OCI-LY7 (cell line): ENCODE measurements around the gene COL4A2. TPM values are rescaled to one million over a fixed set of nuclear protein-coding genes. Genes with fewer than 3 reads are reported as not detected.

Experiments
- BruUV-seq: library from RNA; stranded (reverse); fragments of 400-500 nt; replicated peaks from 2 replicates; lab custom pipeline; 2021; lab: Mats Ljungman, UMichigan
- CTCF ChIA-PET: fragments of 300-600 bp; sonication (Branson Sonifier 250); formaldehyde crosslinking; loops from one replicate; lab custom pipeline; 2022; ENCODE audit warnings: antibody characterized with exemption; ENCODE audit not compliant: unreplicated experiment; lab: Charles Lee
- POLR2A ChIA-PET: fragments of 300-600 bp; sonication (Branson Sonifier 250); formaldehyde crosslinking; loops from one replicate; lab custom pipeline; 2022; ENCODE audit warnings: antibody characterized with exemption; lab: Charles Lee
- DNase-seq: peaks from one replicate; pipeline ENCODE4 v3.0.0-alpha.2; 2015; ENCODE audit warnings: low spot score
- H2AFZ ChIP-seq: fragments of 200-600 bp; sonication (generic), shearing (Covaris generic); 2 replicates; pipeline ENCODE4 v1.6.1; 2014; ENCODE audit warnings: mild to moderate bottlenecking, antibody characterized with exemption, low read length, moderate library complexity
- H3K27ac ChIP-seq: fragments of 200-600 bp; sonication (generic); 2 replicates; pipeline ENCODE4 v1.5.1; 2014; ENCODE audit warnings: mixed run types, low read depth, mild to moderate bottlenecking, moderate library complexity, low read length, inconsistent platforms; ENCODE audit not compliant: poor library complexity, severe bottlenecking
- H3K36me3 ChIP-seq: fragments of 200-600 bp; sonication (generic); 2 replicates; pipeline ENCODE4 v1.6.1; 2014; ENCODE audit warnings: mild to moderate bottlenecking, antibody characterized with exemption, low read length, moderate library complexity, mixed read lengths; ENCODE audit not compliant: insufficient read depth
- H3K4me1 ChIP-seq: fragments of 200-600 bp; sonication (generic); 2 replicates; pipeline ENCODE4 v1.5.1; 2014; ENCODE audit warnings: mild to moderate bottlenecking, low read length; ENCODE audit not compliant: insufficient read depth, poor library complexity, severe bottlenecking
- H3K4me2 ChIP-seq: fragments of 200-600 bp; sonication (generic); 2 replicates; pipeline ENCODE4 v1.6.1; 2014; ENCODE audit warnings: mild to moderate bottlenecking, low read length
- H3K4me3 ChIP-seq: fragments of 200-600 bp; sonication (generic); 2 replicates; pipeline ENCODE4 v1.5.1; 2014; ENCODE audit warnings: mild to moderate bottlenecking, low read depth, low read length; ENCODE audit not compliant: poor library complexity, severe bottlenecking
- H3K79me2 ChIP-seq: fragments of 200-600 bp; sonication (generic); 2 replicates; pipeline ENCODE4 v1.6.1; 2016; ENCODE audit warnings: low read depth, mild to moderate bottlenecking, low read length, moderate library complexity, mixed read lengths; ENCODE audit not compliant: insufficient read depth
- H3K9me2 ChIP-seq: fragments of 200-600 bp; sonication (generic); 2 replicates; pipeline ENCODE4 v1.6.1; 2016; ENCODE audit warnings: mild to moderate bottlenecking, low read length, mixed read lengths; ENCODE audit not compliant: insufficient read depth
- H3K9me3 ChIP-seq: fragments of 200-600 bp; sonication (generic); 2 replicates; pipeline ENCODE4 v1.6.1; 2014; ENCODE audit warnings: mild to moderate bottlenecking, mixed run types, low read length, mixed read lengths
- H4K20me1 ChIP-seq: fragments of 200-600 bp; sonication (generic); 2 replicates; pipeline ENCODE4 v1.6.1; 2014; ENCODE audit warnings: mild to moderate bottlenecking, antibody characterized with exemption, low read length, moderate library complexity, mixed read lengths; ENCODE audit not compliant: insufficient read depth
- EZH2phosphoT487 ChIP-seq: fragments of 200-600 bp; sonication (generic); IDR thresholded peaks from 2 replicates; pipeline ENCODE4 v1.6.1; 2018; ENCODE audit warnings: low read depth, borderline replicate concordance, mild to moderate bottlenecking, mixed run types, antibody characterized with exemption, low read length, moderate library complexity, mixed read lengths
- intact Hi-C: fragments of 100-400 bp; cut with micrococcal nuclease; formaldehyde crosslinking; loops from one replicate; pipeline ENCODE4 v1.10.0; 2022; ENCODE audit not compliant: unreplicated experiment
- total RNA-seq, 2 experiments: library from RNA; depleted of rRNA in 1 of 2; stranded (reverse); fragments of >200 nt in 1 of 2; shearing (Covaris generic) in 1 of 2; gene quantifications; 2 replicates each; pipeline ENCODE4 v1.2.3, GENCODE V29; 2014 to 2022
- TF ChIP-seq, protein P1 (sequence below): fragments of 200-600 bp; sonication (generic); conservative IDR thresholded peaks from 2 replicates; pipeline ENCODE4 v1.5.1; 2014; ENCODE audit warnings: mild to moderate bottlenecking, antibody characterized with exemption, low read length, moderate library complexity, mixed read lengths

COL4A2 gene
- total RNA-seq, 2 experiments from 2014 or later: 0.34 TPM; not detected in 1

DNA sequence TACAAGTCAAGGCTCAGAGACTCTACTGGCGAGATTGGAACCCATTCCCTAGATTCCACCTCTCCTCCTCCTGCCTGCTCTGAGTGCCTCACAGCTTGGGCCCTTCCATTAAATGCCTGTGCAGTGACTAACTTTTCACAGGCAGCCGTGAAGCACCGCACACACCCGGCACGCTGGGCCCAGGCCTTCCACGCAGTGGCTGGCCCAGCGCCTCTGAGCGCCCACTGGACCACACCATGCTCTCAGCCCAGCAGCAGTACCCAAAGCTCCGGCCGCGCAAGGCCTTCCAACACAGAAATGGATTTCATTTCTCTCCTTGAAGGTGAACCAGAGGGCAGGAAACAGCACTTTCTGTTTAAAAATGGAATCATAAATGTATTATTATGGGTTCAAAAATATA, 228.4 kb downstream of the COL4A2 start:
- H3K27ac ChIP-seq: no peak overlapping the region
- no peak for DNase-seq
- H3K9me3 ChIP-seq: no peaks in the 10 kb centered on the region
- H4K20me1 ChIP-seq: no peaks in the 10 kb centered on the region
- H3K36me3 ChIP-seq: no peaks in the 10 kb centered on the region
- no peak overlapping the region for H2AFZ ChIP-seq
- H3K4me2 ChIP-seq: no peak overlapping the region
- H3K79me2 ChIP-seq: no peaks in the 10 kb centered on the region
- no peak overlapping the region for H3K4me3 ChIP-seq
- no peak for TF ChIP-seq EZH2phosphoT487
- TF ChIP-seq, protein P1, sequence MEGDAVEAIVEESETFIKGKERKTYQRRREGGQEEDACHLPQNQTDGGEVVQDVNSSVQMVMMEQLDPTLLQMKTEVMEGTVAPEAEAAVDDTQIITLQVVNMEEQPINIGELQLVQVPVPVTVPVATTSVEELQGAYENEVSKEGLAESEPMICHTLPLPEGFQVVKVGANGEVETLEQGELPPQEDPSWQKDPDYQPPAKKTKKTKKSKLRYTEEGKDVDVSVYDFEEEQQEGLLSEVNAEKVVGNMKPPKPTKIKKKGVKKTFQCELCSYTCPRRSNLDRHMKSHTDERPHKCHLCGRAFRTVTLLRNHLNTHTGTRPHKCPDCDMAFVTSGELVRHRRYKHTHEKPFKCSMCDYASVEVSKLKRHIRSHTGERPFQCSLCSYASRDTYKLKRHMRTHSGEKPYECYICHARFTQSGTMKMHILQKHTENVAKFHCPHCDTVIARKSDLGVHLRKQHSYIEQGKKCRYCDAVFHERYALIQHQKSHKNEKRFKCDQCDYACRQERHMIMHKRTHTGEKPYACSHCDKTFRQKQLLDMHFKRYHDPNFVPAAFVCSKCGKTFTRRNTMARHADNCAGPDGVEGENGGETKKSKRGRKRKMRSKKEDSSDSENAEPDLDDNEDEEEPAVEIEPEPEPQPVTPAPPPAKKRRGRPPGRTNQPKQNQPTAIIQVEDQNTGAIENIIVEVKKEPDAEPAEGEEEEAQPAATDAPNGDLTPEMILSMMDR: no peak
- intact Hi-C loops: no loop called here
- no TSS peak for BruUV-seq
- POLR2A ChIA-PET: no interaction called here
- no peaks in the 10 kb centered on the region for H3K9me2 ChIP-seq
- no peaks in the 10 kb centered on the region for H3K4me1 ChIP-seq
- CTCF ChIA-PET: no interaction called here

DNA sequence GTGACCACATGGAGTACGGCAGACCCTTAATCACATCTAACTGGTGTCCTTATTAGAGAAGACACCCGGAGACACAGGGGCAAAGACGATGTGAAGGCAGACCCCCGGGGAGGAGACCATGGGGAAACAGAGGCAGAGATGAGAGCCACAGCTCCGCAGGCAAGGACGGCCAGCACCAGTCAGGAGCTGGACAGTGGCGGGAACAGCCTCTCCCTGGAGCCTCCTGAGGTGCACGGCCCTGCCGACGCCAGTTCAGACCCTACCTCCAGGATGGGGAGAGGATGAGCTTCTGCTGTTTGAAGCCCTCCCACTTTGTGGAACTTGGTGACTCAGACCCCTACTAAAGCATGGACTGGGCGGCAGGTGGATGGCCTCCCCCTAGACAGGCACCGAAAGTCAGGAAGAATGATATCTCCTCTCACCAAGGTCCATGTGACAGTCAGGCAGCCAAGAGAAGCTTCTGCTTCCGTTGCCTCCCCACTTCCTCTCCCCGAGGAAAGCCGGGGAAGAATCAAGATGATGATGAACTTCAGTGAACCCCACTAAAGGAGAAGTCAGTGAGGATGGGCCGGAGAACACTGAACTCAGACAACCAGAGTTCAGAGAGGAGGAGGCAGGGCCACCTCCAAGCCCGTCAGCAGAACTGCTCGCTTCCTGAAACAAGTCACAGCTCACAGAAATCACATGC, 229.1 kb downstream of the COL4A2 start:
- Histone ChIP-seq H3K9me3 (no peaks in the 10 kb centered on the region), H2AFZ (no peak overlapping the region), H4K20me1 (no peaks in the 10 kb centered on the region), H3K4me1 (no peaks in the 10 kb centered on the region), H3K4me3 (no peak overlapping the region), H3K79me2 (no peaks in the 10 kb centered on the region), H3K4me2 (no peak overlapping the region), H3K27ac (no peak overlapping the region), H3K36me3 (no peaks in the 10 kb centered on the region), H3K9me2 (no peaks in the 10 kb centered on the region)
- CTCF ChIA-PET: no interaction called here
- intact Hi-C loops: no loop called here
- DNase-seq: no peak
- TF ChIP-seq, protein P1: no peak
- no peak for TF ChIP-seq EZH2phosphoT487
- no TSS peak for BruUV-seq
- POLR2A ChIA-PET: no interaction called here

DNA sequence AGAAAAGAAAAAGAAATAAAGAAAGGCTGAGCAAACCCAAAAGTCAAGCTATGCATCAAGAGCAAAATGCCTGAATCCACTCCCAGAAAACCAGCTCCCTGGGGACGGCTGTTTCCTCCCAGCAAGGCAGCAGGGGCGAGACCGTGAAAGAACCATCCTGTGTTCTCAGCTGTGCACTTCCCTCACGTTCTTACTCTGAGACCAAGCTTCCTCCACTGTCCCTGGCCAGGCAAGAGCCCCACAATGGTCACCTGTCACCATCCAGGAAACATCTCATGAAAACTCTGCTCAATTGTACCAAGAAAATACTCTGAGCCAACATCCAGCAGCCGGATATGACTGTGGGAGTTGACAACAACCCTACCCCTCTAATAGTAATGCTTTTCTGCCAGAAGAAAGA, 231.5 kb downstream of the COL4A2 start:
- Histone ChIP-seq H3K27ac (no peak overlapping the region), H4K20me1 (no peaks in the 10 kb centered on the region), H3K79me2 (no peaks in the 10 kb centered on the region), H3K9me2 (no peaks in the 10 kb centered on the region), H3K4me3 (no peak overlapping the region), H3K36me3 (no peaks in the 10 kb centered on the region), H2AFZ (no peak overlapping the region), H3K4me1 (no peaks in the 10 kb centered on the region), H3K9me3 (no peaks in the 10 kb centered on the region), H3K4me2 (no peak overlapping the region)
- no peak for DNase-seq
- ChIA-PET CTCF (no interaction called here), POLR2A (interaction anchor here (0.6 kb wide), 1 partner anchor 390 kb away, joined by 3 read pairs; no protein-coding TSS in a partner anchor)
- no peak for TF ChIP-seq EZH2phosphoT487
- TF ChIP-seq, protein P1: no peak
- BruUV-seq: no TSS peak
- intact Hi-C loops: no loop called here
